ENCODE measurements around the gene CLDN18. TPM values are rescaled to one million over a fixed set of nuclear protein-coding genes. Genes with fewer than 3 reads are reported as not detected.

The CLDN18 gene
- total and polyA plus RNA-seq, 2 donors from 2014 or later, result not detected

DNA sequence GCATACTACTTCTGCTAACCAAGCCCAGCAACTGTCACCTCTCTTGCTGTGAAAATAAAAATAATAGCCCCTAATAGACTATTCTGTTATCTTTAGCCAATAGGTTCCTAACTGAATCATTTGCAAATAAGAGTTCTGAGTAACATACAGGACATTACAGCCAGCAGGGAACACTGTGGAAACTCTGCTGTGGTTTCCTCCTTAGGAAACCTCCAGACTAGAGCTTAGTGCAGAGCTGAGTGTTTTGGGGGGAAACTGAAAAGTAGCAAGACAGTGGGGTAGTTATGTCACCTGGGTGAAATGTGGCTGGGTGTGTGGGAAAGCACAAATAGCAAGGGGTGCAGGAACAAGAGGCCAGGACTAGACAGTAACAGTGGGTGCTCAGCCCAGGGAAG, 73.0 kb downstream of the CLDN18 start:
- Histone ChIP-seq H3K4me1 (ENCODE audit: control insufficient read depth in 2 of 3, insufficient read depth in 2 of 3, low read depth in 1 of 3, low read length in 3 of 3) (no peaks in the 10 kb centered on the region), H3K27ac (ENCODE audit: low read depth in 2 of 2, low read length in 2 of 2) (no peak overlapping the region), H3K9me3 (ENCODE audit: control insufficient read depth in 2 of 3, insufficient read depth in 1 of 3, low read length in 3 of 3) (no peaks in the 10 kb centered on the region), H3K36me3 (ENCODE audit: control insufficient read depth in 2 of 3, insufficient read depth in 3 of 3, low read length in 3 of 3) (peaks cover 2 to 46% (median 17%) of the 10 kb centered on the region in 3 donors), H3K27me3 (ENCODE audit: control insufficient read depth, insufficient read depth, low read length) (no peaks in the 10 kb centered on the region), H3K9ac (ENCODE audit: low read length in 3 of 3) (no peak overlapping the region), H3K4me3 (ENCODE audit: low read length in 3 of 3) (no peak overlapping the region)
- intact Hi-C loops (cut with DNase I), result no loop called here
- DNase-seq (no peak), FAIRE-seq (no peak)
- TF ChIP-seq, protein P1, sequence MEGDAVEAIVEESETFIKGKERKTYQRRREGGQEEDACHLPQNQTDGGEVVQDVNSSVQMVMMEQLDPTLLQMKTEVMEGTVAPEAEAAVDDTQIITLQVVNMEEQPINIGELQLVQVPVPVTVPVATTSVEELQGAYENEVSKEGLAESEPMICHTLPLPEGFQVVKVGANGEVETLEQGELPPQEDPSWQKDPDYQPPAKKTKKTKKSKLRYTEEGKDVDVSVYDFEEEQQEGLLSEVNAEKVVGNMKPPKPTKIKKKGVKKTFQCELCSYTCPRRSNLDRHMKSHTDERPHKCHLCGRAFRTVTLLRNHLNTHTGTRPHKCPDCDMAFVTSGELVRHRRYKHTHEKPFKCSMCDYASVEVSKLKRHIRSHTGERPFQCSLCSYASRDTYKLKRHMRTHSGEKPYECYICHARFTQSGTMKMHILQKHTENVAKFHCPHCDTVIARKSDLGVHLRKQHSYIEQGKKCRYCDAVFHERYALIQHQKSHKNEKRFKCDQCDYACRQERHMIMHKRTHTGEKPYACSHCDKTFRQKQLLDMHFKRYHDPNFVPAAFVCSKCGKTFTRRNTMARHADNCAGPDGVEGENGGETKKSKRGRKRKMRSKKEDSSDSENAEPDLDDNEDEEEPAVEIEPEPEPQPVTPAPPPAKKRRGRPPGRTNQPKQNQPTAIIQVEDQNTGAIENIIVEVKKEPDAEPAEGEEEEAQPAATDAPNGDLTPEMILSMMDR (IDR thresholded peaks at IDR 0.05; ENCODE audit: borderline replicate concordance, extremely low read depth, insufficient read depth), result no peak

Other genes with a start within 250 kb of the CLDN18 start
- not detected for gene SOX14, start 245.8 kb upstream of the CLDN18 start, total RNA-seq
- not detected for gene SOX14, start 245.8 kb upstream of the CLDN18 start, polyA plus RNA-seq (ENCODE audit: insufficient read depth, low read depth, low replicate concordance)
- gene DZIP1L, start 105.4 kb downstream of the CLDN18 start, total RNA-seq, result 22.3 TPM
- 2.9 TPM for gene DZIP1L, start 105.4 kb downstream of the CLDN18 start, polyA plus RNA-seq (ENCODE audit: insufficient read depth, low read depth, low replicate concordance)
- not detected for gene A4GNT, start 122.2 kb downstream of the CLDN18 start, total RNA-seq
- gene A4GNT, start 122.2 kb downstream of the CLDN18 start, polyA plus RNA-seq (ENCODE audit: insufficient read depth, low read depth, low replicate concordance), result not detected
- 18.9 TPM for gene DBR1, start 164.8 kb downstream of the CLDN18 start, total RNA-seq
- 8.5 TPM for gene DBR1, start 164.8 kb downstream of the CLDN18 start, polyA plus RNA-seq (ENCODE audit: insufficient read depth, low read depth, low replicate concordance)
- gene ARMC8, start 177.1 kb downstream of the CLDN18 start, total RNA-seq, result 47.3 TPM
- gene ARMC8, start 177.1 kb downstream of the CLDN18 start, polyA plus RNA-seq (ENCODE audit: insufficient read depth, low read depth, low replicate concordance), result 17.1 TPM

All from kidney (tissue), 14 donors.